Middle frontal gyrus (tissue), 1 donor: ENCODE data around the gene DMD.
A peak's percentile ranks its signal among the peaks of the same experiment; 100 is the strongest.
"Not testable (repeated sequence)": the region's sequence is repeated elsewhere in the genome, so short reads cannot be mapped to it uniquely, and the experiment has no call there.

Experiments
- DNase-seq: peaks from one replicate; pipeline ENCODE4 v3.0.0-alpha.2; 2015; ENCODE audit warnings: low spot score; ENCODE audit errors: extremely low spot score

Gene DMD

GRCh38 chrX:32281853-32282252 is 929.5 kb downstream of the DMD start:
- no peak for DNase-seq

DNA sequence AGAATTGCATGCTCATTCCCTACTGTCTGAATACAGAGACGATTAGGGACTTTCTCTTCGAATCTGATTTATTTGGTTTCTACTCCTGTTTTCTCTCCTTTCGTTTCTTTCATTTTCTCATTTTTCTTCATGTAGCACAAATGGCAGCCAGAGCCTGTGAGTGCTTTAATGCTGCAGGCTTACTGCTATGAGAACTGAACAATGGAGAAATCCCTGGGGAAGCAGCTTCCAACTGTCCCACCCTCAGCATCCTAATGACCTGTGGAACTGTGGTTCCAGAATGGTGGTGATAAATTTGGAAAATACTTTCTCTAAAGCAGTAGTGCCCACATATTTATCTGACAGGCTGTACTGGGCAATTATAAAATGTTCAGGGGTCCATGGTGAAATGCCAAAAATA is 930.4 kb downstream of the DMD start:
- no peak for DNase-seq

GRCh38 chrX:32280489-32280888 is 930.9 kb downstream of the DMD start:
- no peak for DNase-seq

GRCh38 chrX:32276153-32276552 is 935.2 kb downstream of the DMD start:
- DNase-seq, result no peak

GRCh38 chrX:32269866-32270265 is 941.5 kb downstream of the DMD start:
- DNase-seq, result no peak

DNA sequence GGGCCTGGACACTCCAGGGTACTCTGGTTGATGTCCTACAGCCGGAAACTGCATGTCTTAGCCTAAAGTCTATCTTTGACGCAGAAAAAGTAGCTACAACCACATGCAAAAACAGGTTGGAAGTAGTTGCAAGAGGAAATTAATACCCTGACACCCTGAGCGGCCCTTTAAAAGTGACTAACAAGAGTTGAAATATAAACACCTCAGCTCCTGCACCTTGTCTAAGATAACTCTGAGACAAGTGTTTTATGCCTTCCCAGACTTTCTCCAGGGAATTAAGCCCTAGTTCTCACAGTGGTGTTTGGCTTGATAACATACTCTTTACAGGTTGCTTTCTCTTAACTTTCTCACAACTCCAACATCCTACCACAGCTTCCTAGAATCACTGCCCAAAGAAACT is 943.1 kb downstream of the DMD start:
- DNase-seq, result no peak

DNA sequence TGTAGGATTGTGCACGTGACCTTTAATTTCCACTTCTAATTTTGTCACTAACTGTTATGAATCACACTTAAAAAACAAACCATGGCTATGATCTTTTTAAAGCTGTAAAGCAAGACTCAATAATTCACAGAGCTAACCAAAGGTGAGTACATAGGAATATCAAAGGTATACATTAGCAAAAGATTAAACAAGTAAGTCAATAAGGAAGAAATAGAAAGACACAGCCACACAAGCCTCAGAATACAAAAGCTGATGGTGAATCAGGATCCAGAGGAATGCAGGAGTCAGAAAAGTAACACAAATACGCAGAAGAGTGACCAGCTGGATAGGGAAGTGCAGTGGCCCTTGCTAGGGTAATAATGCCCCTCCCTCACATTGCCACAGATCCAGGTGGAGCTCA is 943.6 kb downstream of the DMD start:
- DNase-seq, result no peak

DNA sequence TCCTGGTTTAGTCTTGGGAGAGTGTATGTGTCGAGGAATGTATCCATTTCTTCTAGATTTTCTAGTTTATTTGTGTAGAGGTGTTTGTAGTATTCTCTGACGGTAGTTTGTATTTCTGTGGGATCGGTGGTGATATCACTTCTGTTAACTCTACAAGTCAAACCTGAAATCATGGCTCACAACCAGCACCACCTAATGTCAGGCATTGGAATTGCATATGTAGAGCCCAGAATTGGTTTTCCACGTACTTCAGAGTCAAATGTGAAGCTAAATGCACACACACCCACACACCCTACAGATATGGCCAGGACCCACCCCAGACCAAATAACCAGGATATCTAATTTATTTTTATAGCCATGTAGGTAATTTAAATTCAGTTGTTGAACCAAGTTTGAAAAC is 964.7 kb downstream of the DMD start:
- DNase-seq, result not testable (repeated sequence)

DNA sequence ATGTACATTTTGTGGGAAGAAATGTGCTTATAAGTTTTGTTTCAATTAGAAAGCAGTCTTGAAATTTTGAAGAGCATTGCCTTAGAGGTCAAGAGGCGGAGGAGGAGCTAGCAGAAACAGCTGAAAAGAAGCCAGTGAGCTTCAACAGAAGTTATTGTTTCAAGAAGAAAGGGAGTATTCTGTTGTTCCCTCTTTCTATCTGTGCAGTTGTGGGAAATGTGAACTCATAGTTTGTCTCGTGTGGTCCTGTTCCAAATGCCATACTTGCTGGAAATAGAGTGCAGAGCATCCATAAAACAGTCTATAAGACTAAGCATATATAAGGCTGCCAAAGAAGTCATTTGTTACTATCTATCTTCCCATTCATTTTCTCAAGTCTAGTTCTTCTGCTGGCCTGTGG is 1015.7 kb downstream of the DMD start:
- DNase-seq, result peak; percentile 6

GRCh38 chrX:32191316-32191715 is 1020.0 kb downstream of the DMD start:
- DNase-seq, result no peak

DNA sequence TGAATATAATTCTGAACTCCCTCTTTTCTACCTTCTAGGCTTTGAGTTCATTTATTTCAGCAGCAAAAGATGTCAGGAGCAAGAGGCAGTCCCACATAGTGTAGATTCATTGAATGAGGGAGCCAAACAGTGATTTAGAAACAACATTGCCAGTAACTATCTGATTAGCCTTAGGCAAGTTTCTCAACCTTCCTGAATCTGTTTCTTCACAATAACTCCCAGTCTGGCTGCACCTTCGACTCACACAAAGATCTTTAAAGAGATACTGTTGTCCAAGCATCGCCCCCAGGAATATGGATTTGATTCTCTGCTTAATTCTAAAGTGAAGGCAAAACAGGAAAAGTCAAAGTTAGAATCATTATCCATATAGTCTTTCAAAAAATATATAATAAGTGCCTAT is 1026.2 kb downstream of the DMD start:
- no peak for DNase-seq

- DNase-seq, result no peak
These were observed 1028.3 kb downstream of the DMD start for GRCh38 chrX:32183066-32183465.

- no peak for DNase-seq
These were observed 1034.8 kb downstream of the DMD start for GRCh38 chrX:32176510-32176909.

DNA sequence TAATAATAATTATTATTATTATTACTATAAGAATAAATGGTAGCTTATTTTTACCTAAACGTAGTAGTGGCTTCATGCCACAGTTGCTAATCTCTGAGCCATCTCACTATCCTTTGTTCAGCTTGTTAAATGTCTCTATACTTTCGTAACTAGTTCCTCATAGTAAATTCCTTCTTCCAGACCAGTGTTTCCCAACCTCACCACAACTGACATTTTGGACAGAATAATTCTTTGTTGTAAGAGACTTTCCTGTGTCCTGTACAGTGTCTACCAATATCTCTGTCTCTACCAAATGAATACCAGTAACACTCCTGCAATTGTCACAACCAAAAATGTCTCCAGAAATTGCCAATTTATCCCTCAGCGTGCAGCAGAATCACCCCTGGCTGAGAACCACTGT is 1040.9 kb downstream of the DMD start:
- DNase-seq, result no peak

GRCh38 chrX:32155044-32155638 is 1056.2 kb downstream of the DMD start:
- DNase-seq, result no peak

- no peak for DNase-seq
These were observed 1057.8 kb downstream of the DMD start for GRCh38 chrX:32153585-32153984.

GRCh38 chrX:32150141-32150540 is 1061.2 kb downstream of the DMD start:
- no peak for DNase-seq

GRCh38 chrX:32141841-32142240 is 1069.5 kb downstream of the DMD start:
- DNase-seq, result no peak

- no peak for DNase-seq
These were observed 1071.9 kb downstream of the DMD start for GRCh38 chrX:32139476-32139875.

- no peak for DNase-seq
These were observed 1073.8 kb downstream of the DMD start for GRCh38 chrX:32137525-32137924.

DNA sequence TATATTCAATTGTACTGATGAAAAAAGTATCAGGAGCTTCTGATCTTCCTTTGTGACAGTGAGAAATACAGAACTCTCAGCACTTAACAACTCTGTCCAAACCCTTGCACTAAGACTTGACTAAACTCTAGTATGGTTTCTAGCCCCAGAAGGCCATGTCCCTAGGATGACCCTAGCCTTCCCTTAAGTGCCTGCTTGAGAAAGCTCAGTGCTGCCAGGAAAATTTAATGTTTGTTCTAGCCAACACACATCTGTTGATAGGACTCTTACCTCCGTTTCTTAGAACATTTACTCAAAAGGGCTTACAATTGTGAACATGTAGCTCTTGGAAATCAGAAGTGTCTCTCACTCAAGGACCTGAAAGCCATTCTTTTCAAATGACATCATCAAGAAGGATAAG is 1084.4 kb downstream of the DMD start:
- no peak for DNase-seq

DNA sequence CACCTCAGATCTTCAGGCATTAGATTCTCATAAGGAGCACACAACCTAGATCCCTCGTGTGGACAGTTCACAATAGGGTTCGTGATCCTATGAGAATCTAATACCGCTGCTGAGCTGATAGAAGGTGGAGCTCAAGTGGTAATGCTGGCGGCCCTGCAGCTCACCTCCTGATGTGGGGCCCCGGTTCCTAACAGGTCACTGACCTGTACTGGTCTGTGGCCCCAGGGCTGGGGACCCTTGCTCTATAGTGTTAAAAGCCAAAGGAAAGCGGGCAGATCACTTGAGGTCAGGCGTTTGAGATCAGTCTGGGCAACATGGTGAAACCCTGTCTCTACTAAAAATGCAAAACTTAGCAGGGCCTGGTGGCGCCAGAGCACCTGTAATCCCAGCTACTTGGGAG is 1092.5 kb downstream of the DMD start:
- DNase-seq, result no peak

- no peak for DNase-seq
These were observed 1095.3 kb downstream of the DMD start for GRCh38 chrX:32116047-32116446.

- DNase-seq, result no peak
These were observed 1123.7 kb downstream of the DMD start for GRCh38 chrX:32087663-32088062.
